HG03139 (cell line): ENCODE data around the gene SPOPL.
"Not testable (repeated sequence)": the region's sequence is repeated elsewhere in the genome, so short reads cannot be mapped to it uniquely, and the experiment has no call there.

Experiments
- ATAC-seq: cut with Tn5 transposase; IDR thresholded peaks from one replicate; pipeline ENCODE4 v1.9.1; 2021; ENCODE audit not compliant: unreplicated experiment

The SPOPL gene

GRCh38 chr2:138501425-138502254 lies at the start of gene SPOPL:
TSS of gene SPOPL (plus strand) at chr2:138501770. CDS start at chr2:138550217, 48,447 bp downstream.
- peak; percentile 71 for ATAC-seq

GRCh38 chr2:138452324-138452723 lies 49.2 kb upstream of the SPOPL start:
- ATAC-seq = no peak

- no peak for ATAC-seq
These were observed 47.8 kb upstream of the SPOPL start for GRCh38 chr2:138453815-138454214.

- ATAC-seq = no peak
These were observed 46.8 kb upstream of the SPOPL start for GRCh38 chr2:138454761-138455160.

- ATAC-seq = no peak
These were observed 46.3 kb upstream of the SPOPL start for GRCh38 chr2:138455275-138455674.

GRCh38 chr2:138455691-138456090 lies 45.9 kb upstream of the SPOPL start:
- no peak for ATAC-seq

GRCh38 chr2:138462689-138463088 lies 38.9 kb upstream of the SPOPL start:
- not testable (repeated sequence) for ATAC-seq

GRCh38 chr2:138468617-138469016 lies 33.0 kb upstream of the SPOPL start:
- ATAC-seq = no peak

- no peak for ATAC-seq
These were observed 32.2 kb upstream of the SPOPL start for GRCh38 chr2:138469411-138469810.

GRCh38 chr2:138470941-138471340 lies 30.6 kb upstream of the SPOPL start:
- ATAC-seq = no peak

- no peak for ATAC-seq
These were observed 27.3 kb upstream of the SPOPL start for GRCh38 chr2:138474100-138474825.

GRCh38 chr2:138475277-138475776 lies 26.2 kb upstream of the SPOPL start:
- peak; percentile 84 for ATAC-seq

- no peak for ATAC-seq
These were observed 25.4 kb upstream of the SPOPL start for GRCh38 chr2:138476186-138476585.

GRCh38 chr2:138476940-138477339 lies 24.6 kb upstream of the SPOPL start:
- no peak for ATAC-seq

- ATAC-seq = not testable (repeated sequence)
These were observed 18.8 kb upstream of the SPOPL start for GRCh38 chr2:138482796-138483195.

- ATAC-seq = no peak
These were observed 16.6 kb upstream of the SPOPL start for GRCh38 chr2:138485019-138485418.

GRCh38 chr2:138486363-138487198 lies 15.0 kb upstream of the SPOPL start:
- ATAC-seq = no peak

- no peak for ATAC-seq
These were observed 10.7 kb upstream of the SPOPL start for GRCh38 chr2:138490673-138491494.

GRCh38 chr2:138491495-138491862 lies 10.1 kb upstream of the SPOPL start:
- ATAC-seq = no peak

- no peak for ATAC-seq
These were observed 9.4 kb upstream of the SPOPL start for GRCh38 chr2:138492160-138492559.
